Transverse colon (tissue), 4 donors: ENCODE data around the gene HLA-G.

Experiments used
- CTCF ChIP-seq, 5 experiments: fragments of 200-600 bp in 3 of 5; fragments of 450-650 bp in 2 of 5; sonication (generic) in 3 of 5; IDR thresholded peaks; 1 replicate in 2 of 5; 2 replicates in 3 of 5; pipeline ENCODE4 v1.5.1; 2016 to 2017; ENCODE audit warnings: antibody characterized with exemption in 5 of 5, inconsistent platforms in 3 of 5, mild to moderate bottlenecking in 2 of 5, moderate library complexity in 1 of 5
- EP300 ChIP-seq: sonication (generic); formaldehyde crosslinking; IDR thresholded peaks from one replicate; pipeline ENCODE4 v1.6.1; 2017; ENCODE audit warnings: antibody characterized with exemption, low read depth
- POLR2A ChIP-seq: fragments of 450-650 bp; IDR thresholded peaks from one replicate; pipeline ENCODE4 v1.6.1; 2016; ENCODE audit warnings: antibody characterized with exemption, mild to moderate bottlenecking, moderate library complexity
- POLR2AphosphoS5 ChIP-seq, 3 donors: sonication (generic); formaldehyde crosslinking; IDR thresholded peaks; one replicate each; pipeline ENCODE4 v1.6.1; 2016; ENCODE audit warnings: antibody characterized with exemption in 3 of 3

- TF ChIP-seq CTCF (IDR thresholded peaks at IDR 0.05) = no peak
- TF ChIP-seq POLR2A = no peak
- TF ChIP-seq EP300 = no peak
- TF ChIP-seq POLR2AphosphoS5 (IDR thresholded peaks at IDR 0.05) = no peak
Measured at GRCh38 chr6:29827579-29828470, at the start of gene HLA-G.
